ENCODE data around the gene GPRC5C.
A peak's percentile ranks its signal among the peaks of the same experiment; 100 is the strongest.

Gene GPRC5C

GRCh38 chr17:74490716-74491115 is 58.8 kb downstream of the GPRC5C start:
- Mint-ChIP-seq H3K4me3 (no peak overlapping the region), H3K4me1 (no peaks in the 10 kb centered on the region), H3K27me3 (ENCODE audit: low read depth) (peaks cover 15% of the 10 kb centered on the region), H3K9me3 (peaks cover 6% of the 10 kb centered on the region), H3K36me3 (ENCODE audit: low read depth) (no peaks in the 10 kb centered on the region), H3K27ac (no peak overlapping the region)
- no peak for TF ChIP-seq CTCF (IDR thresholded peaks at IDR 0.05; ENCODE audit: unreplicated experiment in 3 of 3)

- no peaks in the 10 kb centered on the region for H3K36me3 Mint-ChIP-seq (ENCODE audit: low read depth)
- peaks cover 10% of the 10 kb centered on the region for H3K27me3 Mint-ChIP-seq (ENCODE audit: low read depth)
- no peak for TF ChIP-seq CTCF (IDR thresholded peaks at IDR 0.05; ENCODE audit: unreplicated experiment in 3 of 3)
- no peak overlapping the region for H3K4me3 Mint-ChIP-seq
- H3K27ac Mint-ChIP-seq, result peak overlapping the region in 1 of 3 experiments; percentile 54
- H3K9me3 Mint-ChIP-seq, result peaks cover 6% of the 10 kb centered on the region
- no peaks in the 10 kb centered on the region for H3K4me1 Mint-ChIP-seq
Measured at GRCh38 chr17:74491626-74492025, 59.7 kb downstream of the GPRC5C start.

GRCh38 chr17:74493331-74493833 is 61.5 kb downstream of the GPRC5C start:
- peaks cover 4% of the 10 kb centered on the region for H3K9me3 Mint-ChIP-seq
- H3K36me3 Mint-ChIP-seq (ENCODE audit: low read depth), result no peaks in the 10 kb centered on the region
- H3K4me1 Mint-ChIP-seq, result no peaks in the 10 kb centered on the region
- H3K4me3 Mint-ChIP-seq, result no peak overlapping the region
- peak; percentile 91 to 94 (median 92) for TF ChIP-seq CTCF (IDR thresholded peaks at IDR 0.05; ENCODE audit: unreplicated experiment in 3 of 3)
- peaks cover 8% of the 10 kb centered on the region for H3K27me3 Mint-ChIP-seq (ENCODE audit: low read depth)
- peak overlapping the region in 2 of 3 experiments; percentile 43 to 54 for H3K27ac Mint-ChIP-seq
